WERI-Rb-1 (cell line): ENCODE results near the gene SECTM1.
"Not testable (repeated sequence)": the region's sequence is repeated elsewhere in the genome, so short reads cannot be mapped to it uniquely, and the experiment has no call there.

ENCODE experiments used
- DNase-seq: peaks from one replicate; pipeline ENCODE4 v3.0.0-alpha.2; 2020
- H3K27ac ChIP-seq: fragments of 250-450 bp; sonication (Bioruptor Pico); 2 replicates; pipeline ENCODE4 v1.5.1; 2020; ENCODE audit warnings: mild to moderate bottlenecking, moderate library complexity
- H3K27me3 ChIP-seq: fragments of 250-450 bp; sonication (Bioruptor Pico); 2 replicates; pipeline ENCODE4 v1.5.1; 2021; ENCODE audit warnings: mild to moderate bottlenecking, low read depth, moderate library complexity; ENCODE audit not compliant: insufficient read depth, severe bottlenecking
- H3K36me3 ChIP-seq: fragments of 250-450 bp; sonication (Bioruptor Pico); 2 replicates; pipeline ENCODE4 v1.5.1; 2020; ENCODE audit warnings: mild to moderate bottlenecking, moderate library complexity
- H3K4me3 ChIP-seq: 2 replicates; pipeline ENCODE4 v1.5.1; 2011; ENCODE audit warnings: low read depth, mild to moderate bottlenecking, control low read depth, low read length
- H3K9me3 ChIP-seq: fragments of 250-450 bp; sonication (Bioruptor Pico); 2 replicates; pipeline ENCODE4 v1.5.1; 2021; ENCODE audit warnings: mild to moderate bottlenecking, moderate library complexity; ENCODE audit not compliant: severe bottlenecking
- CTCF ChIP-seq: IDR thresholded peaks from 2 replicates; pipeline ENCODE4 v1.5.1; 2011; ENCODE audit warnings: low read depth, mild to moderate bottlenecking, control low read depth, inconsistent platforms, low read length

Gene SECTM1

GRCh38 chr17:82348866-82349265, 15.3 kb upstream of the SECTM1 start:
- no peak for TF ChIP-seq CTCF
- H3K9me3 ChIP-seq: no peaks in the 10 kb centered on the region
- H3K27me3 ChIP-seq: no peaks in the 10 kb centered on the region
- H3K36me3 ChIP-seq: no peaks in the 10 kb centered on the region
- no peak overlapping the region for H3K27ac ChIP-seq
- no peak overlapping the region for H3K4me3 ChIP-seq
- no peak for DNase-seq

- no peak for TF ChIP-seq CTCF
- H3K36me3 ChIP-seq: no peaks in the 10 kb centered on the region
- DNase-seq: no peak
- H3K9me3 ChIP-seq: no peaks in the 10 kb centered on the region
- no peak overlapping the region for H3K4me3 ChIP-seq
- H3K27me3 ChIP-seq: no peaks in the 10 kb centered on the region
- H3K27ac ChIP-seq: no peak overlapping the region
These were observed 14.9 kb upstream of the SECTM1 start for GRCh38 chr17:82348434-82348833.

- H3K36me3 ChIP-seq, H3K27me3 ChIP-seq, DNase-seq, H3K27ac ChIP-seq, H3K4me3 ChIP-seq, H3K9me3 ChIP-seq: not testable (repeated sequence)
These were observed 14.4 kb upstream of the SECTM1 start for GRCh38 chr17:82347994-82348393.

- H3K27ac ChIP-seq: no peak overlapping the region
- H3K4me3 ChIP-seq: no peak overlapping the region
- H3K9me3 ChIP-seq: peaks cover 5% of the 10 kb centered on the region
- no peak for DNase-seq
- TF ChIP-seq CTCF: no peak
- H3K36me3 ChIP-seq: no peaks in the 10 kb centered on the region
- H3K27me3 ChIP-seq: no peaks in the 10 kb centered on the region
These were observed 13.1 kb upstream of the SECTM1 start for GRCh38 chr17:82346342-82347300.

GRCh38 chr17:82345151-82345976, 11.8 kb upstream of the SECTM1 start:
- H3K4me3 ChIP-seq: no peak overlapping the region
- H3K36me3 ChIP-seq: no peaks in the 10 kb centered on the region
- TF ChIP-seq CTCF: no peak
- peaks cover 11% of the 10 kb centered on the region for H3K9me3 ChIP-seq
- H3K27me3 ChIP-seq: no peaks in the 10 kb centered on the region
- no peak for DNase-seq
- H3K27ac ChIP-seq: 0 out of 2 replicates have a peak overlapping the region, but pooled peaks have one; percentile 6
